ENCODE data around the gene NEURL4. TPM values are rescaled to one million over a fixed set of nuclear protein-coding genes. Genes with fewer than 3 reads are reported as not detected.

Gene NEURL4
- total RNA-seq, 4 donors from 2014 or later, result 27.8 to 109 (median 35.0) TPM

DNA sequence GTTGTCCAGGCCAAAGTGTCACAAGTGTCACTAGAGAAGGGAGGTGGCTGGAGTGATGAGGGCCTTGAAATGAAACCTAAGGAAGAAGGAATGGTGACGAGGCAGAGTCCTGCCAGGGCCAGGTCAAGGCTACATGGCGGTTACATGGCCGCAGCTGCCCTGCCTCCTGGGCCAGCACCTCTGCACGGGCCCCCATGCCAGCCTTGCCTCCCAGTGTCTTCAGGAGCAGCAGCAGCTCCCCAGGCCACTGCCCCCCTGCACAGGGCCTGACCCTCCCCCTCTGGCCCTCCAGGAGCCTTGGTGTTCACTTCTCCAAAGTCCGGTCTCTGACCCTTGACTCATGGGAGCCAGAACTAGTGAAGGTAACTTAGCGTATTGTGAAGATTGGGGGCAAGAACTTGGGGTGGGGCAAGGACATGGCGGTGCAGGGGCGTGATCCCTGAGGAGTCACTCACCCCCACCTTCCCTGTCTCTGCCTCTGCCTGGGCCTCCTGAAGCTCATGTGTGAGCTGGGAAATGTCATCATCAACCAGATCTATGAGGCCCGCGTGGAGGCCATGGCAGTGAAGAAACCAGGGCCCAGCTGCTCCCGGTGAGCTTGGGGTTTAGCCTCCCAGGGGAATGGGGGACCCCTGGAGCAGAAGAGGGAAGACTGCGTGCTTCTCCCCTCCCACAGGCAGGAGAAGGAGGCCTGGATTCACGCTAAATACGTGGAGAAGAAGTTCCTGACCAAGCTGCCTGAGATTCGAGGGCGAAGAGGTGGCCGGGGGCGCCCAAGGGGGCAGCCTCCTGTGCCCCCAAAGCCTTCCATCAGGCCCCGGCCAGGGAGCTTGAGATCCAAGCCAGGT, 18.7 kb upstream of the NEURL4 start:
- in situ Hi-C loops (cut with MboI; ENCODE audit: low pct_ligation_motif_present in 1 of 4, low pct_unique_long_range_greater_than_20kb in 1 of 4, low sequenced_read_pairs in 3 of 4) (loop anchor here in 2 of 4 donors (10.0 to 25.0 kb wide), 2 partner anchors 73 to 311 kb away; partner anchors contain the start of genes SLC16A11 (in 1 of the 2) and SLC16A13 (in 1 of the 2)), intact Hi-C loops (cut with DNase I; ENCODE audit: low total_unique reads) (no loop called here)
- WGBS, 2 donors (ENCODE audit: low coverage in 1 of 2), result 64 to 67% methylated on average over 3 to 19 of the region's 19 CpGs
- peaks cover 5% of the 10 kb centered on the region for H3K27me3 ChIP-seq
- no peak for TF ChIP-seq POLR2AphosphoS5 (IDR thresholded peaks at IDR 0.05)
- no peak for TF ChIP-seq POLR2A (IDR thresholded peaks at IDR 0.05)
- TF ChIP-seq, protein P1, sequence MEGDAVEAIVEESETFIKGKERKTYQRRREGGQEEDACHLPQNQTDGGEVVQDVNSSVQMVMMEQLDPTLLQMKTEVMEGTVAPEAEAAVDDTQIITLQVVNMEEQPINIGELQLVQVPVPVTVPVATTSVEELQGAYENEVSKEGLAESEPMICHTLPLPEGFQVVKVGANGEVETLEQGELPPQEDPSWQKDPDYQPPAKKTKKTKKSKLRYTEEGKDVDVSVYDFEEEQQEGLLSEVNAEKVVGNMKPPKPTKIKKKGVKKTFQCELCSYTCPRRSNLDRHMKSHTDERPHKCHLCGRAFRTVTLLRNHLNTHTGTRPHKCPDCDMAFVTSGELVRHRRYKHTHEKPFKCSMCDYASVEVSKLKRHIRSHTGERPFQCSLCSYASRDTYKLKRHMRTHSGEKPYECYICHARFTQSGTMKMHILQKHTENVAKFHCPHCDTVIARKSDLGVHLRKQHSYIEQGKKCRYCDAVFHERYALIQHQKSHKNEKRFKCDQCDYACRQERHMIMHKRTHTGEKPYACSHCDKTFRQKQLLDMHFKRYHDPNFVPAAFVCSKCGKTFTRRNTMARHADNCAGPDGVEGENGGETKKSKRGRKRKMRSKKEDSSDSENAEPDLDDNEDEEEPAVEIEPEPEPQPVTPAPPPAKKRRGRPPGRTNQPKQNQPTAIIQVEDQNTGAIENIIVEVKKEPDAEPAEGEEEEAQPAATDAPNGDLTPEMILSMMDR (IDR thresholded peaks at IDR 0.05), result no peak
- TF ChIP-seq EP300 (IDR thresholded peaks at IDR 0.05; ENCODE audit: low read depth), result no peak
- H3K36me3 ChIP-seq, result no peaks in the 10 kb centered on the region
- H3K27ac ChIP-seq, result no peak overlapping the region
- H3K9me3 ChIP-seq, result no peaks in the 10 kb centered on the region
- no peak for DNase-seq
- no peak overlapping the region for H3K4me3 ChIP-seq
- H3K4me1 ChIP-seq, result peaks cover 3 to 30% (median 26%) of the 10 kb centered on the region in 4 donors

DNA sequence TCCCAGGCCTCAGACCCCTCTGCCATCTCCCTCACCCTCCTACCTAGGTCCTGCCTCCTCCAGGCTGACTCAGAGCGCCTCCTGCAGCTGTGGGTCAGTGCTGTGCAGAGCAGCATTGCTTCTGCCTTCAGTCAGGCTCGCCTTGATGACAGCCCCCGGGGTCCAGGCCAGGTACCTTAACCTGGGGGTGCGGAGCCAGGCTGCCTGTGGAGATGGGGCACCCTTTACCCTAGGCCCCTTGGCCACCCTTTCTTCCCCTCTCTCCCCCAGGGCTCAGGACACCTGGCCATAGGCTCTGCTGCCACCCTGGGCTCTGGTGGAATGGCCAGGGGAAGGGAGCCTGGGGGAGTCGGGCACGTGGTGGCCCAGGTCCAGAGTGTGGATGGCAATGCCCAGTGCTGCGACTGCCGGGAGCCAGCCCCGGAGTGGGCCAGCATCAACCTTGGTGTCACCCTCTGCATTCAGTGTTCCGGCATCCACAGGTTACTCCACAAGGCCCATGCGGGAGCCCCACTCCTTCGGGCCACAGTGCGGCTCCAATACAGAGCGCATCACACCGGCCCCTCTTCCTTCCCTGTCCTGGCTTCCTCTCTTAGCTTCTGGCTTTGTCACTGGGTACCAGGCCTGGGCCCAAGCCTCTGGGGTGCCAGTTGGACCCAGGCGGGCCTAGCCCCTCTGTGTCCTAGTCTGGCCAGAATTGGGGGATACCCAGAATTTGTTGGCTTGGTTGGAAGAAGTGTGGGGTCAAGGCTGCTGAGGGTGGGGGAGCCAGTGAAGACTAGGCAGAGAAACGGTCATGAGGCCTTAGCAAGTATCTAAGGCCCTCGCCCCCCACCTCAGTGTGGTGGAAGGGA, 17.9 kb upstream of the NEURL4 start:
- 79 to 82% methylated on average over 3 to 18 of the region's 18 CpGs for WGBS, 2 donors (ENCODE audit: low coverage in 1 of 2)
- intact Hi-C loops (cut with DNase I; ENCODE audit: low total_unique reads) (no loop called here), in situ Hi-C loops (cut with MboI; ENCODE audit: low pct_ligation_motif_present in 1 of 4, low pct_unique_long_range_greater_than_20kb in 1 of 4, low sequenced_read_pairs in 3 of 4) (loop anchor here in 2 of 4 donors (10.0 to 25.0 kb wide), 2 partner anchors 72 to 310 kb away; partner anchors contain the start of genes SLC16A11 (in 1 of the 2) and SLC16A13 (in 1 of the 2))
- peaks cover 0 to 24% (median 19%) of the 10 kb centered on the region in 4 donors for H3K4me1 ChIP-seq
- TF ChIP-seq POLR2A (IDR thresholded peaks at IDR 0.05) (peak; percentile 4), EP300 (IDR thresholded peaks at IDR 0.05; ENCODE audit: low read depth) (no peak), POLR2AphosphoS5 (IDR thresholded peaks at IDR 0.05) (no peak)
- TF ChIP-seq, protein P1 (IDR thresholded peaks at IDR 0.05), result no peak
- peaks cover 5% of the 10 kb centered on the region for H3K27me3 ChIP-seq
- no peak overlapping the region for H3K4me3 ChIP-seq
- no peaks in the 10 kb centered on the region for H3K9me3 ChIP-seq
- no peak overlapping the region for H3K27ac ChIP-seq
- H3K36me3 ChIP-seq, result no peaks in the 10 kb centered on the region
- DNase-seq, result no peak

DNA sequence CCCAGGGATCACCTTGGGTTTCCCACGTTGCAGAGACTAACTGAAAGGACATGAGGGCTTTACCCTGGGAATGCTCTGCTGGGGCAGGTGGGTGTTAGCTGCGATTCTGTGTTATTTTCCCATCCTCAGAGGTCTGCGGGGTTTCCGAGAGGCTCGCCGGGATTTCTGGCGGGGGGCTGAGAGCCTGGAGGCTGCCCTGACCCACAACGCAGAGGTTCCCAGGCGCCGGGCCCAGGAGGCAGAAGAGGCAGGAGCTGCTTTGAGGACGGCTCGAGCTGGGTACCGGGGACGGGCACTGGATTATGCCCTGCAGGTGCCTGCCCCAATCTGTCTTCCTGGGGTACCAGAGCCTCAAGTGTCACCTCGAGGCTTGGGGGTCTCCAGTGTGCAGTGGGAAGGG, 14.1 kb upstream of the NEURL4 start:
- in situ Hi-C loops (cut with MboI; ENCODE audit: low pct_ligation_motif_present in 1 of 4, low pct_unique_long_range_greater_than_20kb in 1 of 4, low sequenced_read_pairs in 3 of 4) (loop anchor here in 2 of 4 donors (10.0 to 25.0 kb wide), 2 partner anchors 68 to 306 kb away; partner anchors contain the start of genes SLC16A11 (in 1 of the 2) and SLC16A13 (in 1 of the 2)), intact Hi-C loops (cut with DNase I; ENCODE audit: low total_unique reads) (no loop called here)
- Histone ChIP-seq H3K4me1 (no peaks in the 10 kb centered on the region), H3K27me3 (peaks cover 18% of the 10 kb centered on the region), H3K36me3 (no peaks in the 10 kb centered on the region), H3K27ac (no peak overlapping the region), H3K9me3 (no peaks in the 10 kb centered on the region), H3K4me3 (no peak overlapping the region)
- 78 to 89% methylated on average over 10 to 15 of the region's 15 CpGs for WGBS, 2 donors (ENCODE audit: low coverage in 1 of 2)
- TF ChIP-seq POLR2AphosphoS5 (IDR thresholded peaks at IDR 0.05), result no peak
- TF ChIP-seq, protein P1 (IDR thresholded peaks at IDR 0.05), result no peak
- no peak for TF ChIP-seq POLR2A (IDR thresholded peaks at IDR 0.05)
- TF ChIP-seq EP300 (IDR thresholded peaks at IDR 0.05; ENCODE audit: low read depth), result no peak
- DNase-seq, result no peak
